Middle frontal gyrus (tissue), 1 donor: ENCODE results near the gene UGT2B7.
"Not testable (repeated sequence)": the region's sequence is repeated elsewhere in the genome, so short reads cannot be mapped to it uniquely, and the experiment has no call there.

Source experiments
- DNase-seq: peaks from one replicate; pipeline ENCODE4 v3.0.0-alpha.2; 2015; ENCODE audit warnings: low spot score; ENCODE audit errors: extremely low spot score

The UGT2B7 gene

GRCh38 chr4:69096111-69096656 is at the start of gene UGT2B7:
TSS of gene UGT2B7 (plus strand) at chr4:69096474. CDS start at chr4:69096521, 47 bp downstream.
- DNase-seq = no peak

- DNase-seq = no peak
Measured at GRCh38 chr4:69049860-69050259, 46.4 kb upstream of the UGT2B7 start.

- not testable (repeated sequence) for DNase-seq
Measured at GRCh38 chr4:69050853-69051575, 45.3 kb upstream of the UGT2B7 start.

GRCh38 chr4:69051576-69051943 is 44.7 kb upstream of the UGT2B7 start:
- no peak for DNase-seq

GRCh38 chr4:69053309-69053885 is 42.9 kb upstream of the UGT2B7 start:
- DNase-seq = not testable (repeated sequence)

- not testable (repeated sequence) for DNase-seq
Measured at GRCh38 chr4:69054033-69054432, 42.2 kb upstream of the UGT2B7 start.

GRCh38 chr4:69054578-69055200 is 41.6 kb upstream of the UGT2B7 start:
- DNase-seq = no peak

GRCh38 chr4:69056150-69056549 is 40.1 kb upstream of the UGT2B7 start:
- DNase-seq = no peak

GRCh38 chr4:69056921-69057550 is 39.2 kb upstream of the UGT2B7 start:
- DNase-seq = no peak

GRCh38 chr4:69057620-69058409 is 38.5 kb upstream of the UGT2B7 start:
- no peak for DNase-seq

- DNase-seq = no peak
Measured at GRCh38 chr4:69058410-69059059, 37.7 kb upstream of the UGT2B7 start.

- no peak for DNase-seq
Measured at GRCh38 chr4:69060651-69061308, 35.5 kb upstream of the UGT2B7 start.

GRCh38 chr4:69064391-69064790 is 31.9 kb upstream of the UGT2B7 start:
- DNase-seq = no peak

GRCh38 chr4:69066945-69067344 is 29.3 kb upstream of the UGT2B7 start:
- no peak for DNase-seq

GRCh38 chr4:69069085-69069484 is 27.2 kb upstream of the UGT2B7 start:
- DNase-seq = no peak

- no peak for DNase-seq
Measured at GRCh38 chr4:69070590-69070989, 25.7 kb upstream of the UGT2B7 start.

- DNase-seq = no peak
Measured at GRCh38 chr4:69071286-69071685, 25.0 kb upstream of the UGT2B7 start.

GRCh38 chr4:69073375-69073774 is 22.9 kb upstream of the UGT2B7 start:
- DNase-seq = no peak

- no peak for DNase-seq
Measured at GRCh38 chr4:69075061-69075792, 21.0 kb upstream of the UGT2B7 start.
